SK-N-SH (cell line): Measurements from ENCODE around the gene B4GALT3. TPM values are rescaled to one million over a fixed set of nuclear protein-coding genes. Genes with fewer than 3 reads are reported as not detected.

Experiments used
- CTCF ChIA-PET: fragments of 300-600, 350-600 bp; formaldehyde crosslinking; extraction: SDS; loops from one replicate; lab custom pipeline; 2021; lab: Yijun Ruan, JAX
- POLR2A ChIA-PET: fragments of 350-600 bp; sonication (Branson Sonifier 250); formaldehyde crosslinking; extraction: SDS; loops from one replicate; lab custom pipeline; 2020; ENCODE audit warnings: antibody characterized with exemption, inconsistent platforms; lab: Yijun Ruan, JAX
- DNase-seq: peaks from one replicate; pipeline ENCODE4 v3.0.0; 2012
- H2AFZ ChIP-seq: fragments of 200-600 bp; sonication (generic); 2 replicates; pipeline ENCODE4 v1.8.1; 2016; ENCODE audit warnings: antibody characterized with exemption, mild to moderate bottlenecking, low read depth
- H3F3A ChIP-seq: fragments of 200-600 bp; sonication (generic); replicated peaks from 2 replicates; pipeline ENCODE3; 2016; ENCODE audit warnings: antibody characterized with exemption, mild to moderate bottlenecking; ENCODE audit not compliant: insufficient read depth
- H3K27ac ChIP-seq, 2 experiments: fragments of 200-500 bp in 1 of 2; fragments of 200-600 bp in 1 of 2; sonication (Bioruptor generic) in 1 of 2; sonication (generic), shearing (Covaris generic) in 1 of 2; 2 replicates each; pipeline versions ENCODE4 v1.5.1 to v1.6.1; 2014 to 2016; ENCODE audit warnings: low read depth in 2 of 2, inconsistent platforms in 1 of 2, low read length in 1 of 2, mild to moderate bottlenecking in 1 of 2, mixed read lengths in 1 of 2
- H3K27me3 ChIP-seq: fragments of 200-600 bp; sonication (generic), shearing (Covaris generic); 2 replicates; pipeline ENCODE4 v1.6.1; 2016; ENCODE audit warnings: mixed run types; ENCODE audit not compliant: insufficient read depth
- H3K36me3 ChIP-seq, 2 experiments: fragments of 200-500 bp in 1 of 2; fragments of 200-600 bp in 1 of 2; sonication (Bioruptor generic) in 1 of 2; sonication (generic) in 1 of 2; replicated peaks in 1 of 2; 2 replicates each; pipeline versions ENCODE3 to v1.5.1; 2014 to 2016; ENCODE audit warnings: low read length in 1 of 2, mild to moderate bottlenecking in 1 of 2; ENCODE audit not compliant: insufficient read depth in 2 of 2, control insufficient read depth in 1 of 2
- H3K4me1 ChIP-seq, 2 experiments: fragments of 200-500 bp in 1 of 2; fragments of 200-600 bp in 1 of 2; sonication (Bioruptor generic) in 1 of 2; sonication (generic), shearing (Covaris generic) in 1 of 2; 2 replicates each; pipeline versions ENCODE4 v1.5.1 to v1.6.1; 2014 to 2016; ENCODE audit warnings: low read depth in 1 of 2, low read length in 1 of 2, mixed run types in 1 of 2; ENCODE audit not compliant: insufficient read depth in 2 of 2, control insufficient read depth in 1 of 2
- H3K4me2 ChIP-seq: fragments of 200-600 bp; sonication (generic), shearing (Covaris generic); 2 replicates; pipeline ENCODE4 v1.6.1; 2017; ENCODE audit warnings: mixed run types
- H3K4me3 ChIP-seq, 2 experiments: fragments of 200-500 bp in 1 of 2; fragments of 200-600 bp in 1 of 2; sonication (Bioruptor generic) in 1 of 2; sonication (generic), shearing (Covaris generic) in 1 of 2; 2 replicates each; pipeline versions ENCODE4 v1.5.1 to v1.8.1; 2014 to 2016; ENCODE audit warnings: low read depth in 2 of 2, inconsistent platforms in 1 of 2, low read length in 1 of 2, mild to moderate bottlenecking in 1 of 2, mixed read lengths in 1 of 2, moderate library complexity in 1 of 2
- H3K79me2 ChIP-seq: fragments of 200-600 bp; sonication (generic); 2 replicates; pipeline ENCODE4 v1.8.1; 2017; ENCODE audit warnings: mild to moderate bottlenecking; ENCODE audit not compliant: insufficient read depth
- H3K9ac ChIP-seq: fragments of 200-600 bp; sonication (generic); 2 replicates; pipeline ENCODE4 v1.6.1; 2017; ENCODE audit warnings: mixed run types
- H3K9me2 ChIP-seq: fragments of 200-600 bp; sonication (generic); 2 replicates; pipeline ENCODE4 v1.6.1; 2017; ENCODE audit warnings: mixed run types
- H3K9me3 ChIP-seq: fragments of 200-600 bp; sonication (generic); 2 replicates; pipeline ENCODE4 v1.6.1; 2017; ENCODE audit warnings: mixed run types, mild to moderate bottlenecking, moderate library complexity
- H4K20me1 ChIP-seq: fragments of 200-600 bp; sonication (generic); 2 replicates; pipeline ENCODE4 v1.6.1; 2017; ENCODE audit warnings: mild to moderate bottlenecking, mixed run types; ENCODE audit not compliant: insufficient read depth
- CTCF ChIP-seq: fragments of 200-600 bp; sonication (generic); IDR thresholded peaks from 2 replicates; pipeline ENCODE4 v1.6.1; 2017; ENCODE audit warnings: antibody characterized with exemption, mild to moderate bottlenecking, moderate library complexity
- EP300 ChIP-seq, 2 experiments: IDR thresholded peaks; 2 replicates each; pipeline versions ENCODE4 v1.4.0 to v1.6.1; 2012; ENCODE audit warnings: borderline replicate concordance in 1 of 2, low read depth in 1 of 2, low read length in 1 of 2
- EZH2phosphoT487 ChIP-seq: fragments of 200-600 bp; sonication (generic); IDR thresholded peaks from 2 replicates; pipeline ENCODE4 v1.6.1; 2017; ENCODE audit warnings: low read depth, mixed run types, mild to moderate bottlenecking, antibody characterized with exemption, moderate library complexity, borderline replicate concordance
- GABPA ChIP-seq: IDR thresholded peaks from 2 replicates; pipeline ENCODE4 v1.4.0; 2012; ENCODE audit warnings: low read depth, mild to moderate bottlenecking
- MXI1 ChIP-seq: IDR thresholded peaks from 2 replicates; pipeline ENCODE4 v1.6.1; 2012; ENCODE audit warnings: mild to moderate bottlenecking, low read depth, low read length, improper control_type of control experiment
- PBX3 ChIP-seq: IDR thresholded peaks from 2 replicates; pipeline ENCODE4; 2012
- RFX5 ChIP-seq: IDR thresholded peaks from 2 replicates; pipeline ENCODE4 v1.6.1; 2012; ENCODE audit warnings: mild to moderate bottlenecking, improper control_type of control experiment, low read length
- RXRA ChIP-seq: IDR thresholded peaks from 2 replicates; pipeline ENCODE4 v1.4.0; 2012; ENCODE audit warnings: low read depth, mild to moderate bottlenecking, borderline replicate concordance
- TCF12 ChIP-seq: IDR thresholded peaks from 2 replicates; pipeline ENCODE4 v1.4.0; 2012
- WGBS: methylation state at CpG from one replicate; pipeline ENCODE4 v1.1.6; 2017; ENCODE audit warnings: low lambda C conversion rate; 5-methylcytosine and 5-hydroxymethylcytosine counted together
- polyA plus RNA-seq, 3 experiments: library from polyadenylated mRNA; depleted of rRNA; stranded (reverse); fragments of >200 nt; gene quantifications; 2 replicates each; pipeline ENCODE4 v1.2.3, GENCODE V29; 2012

Gene B4GALT3
- polyA plus RNA-seq, 1 of the 3 experiments (the other 2 are of a cell fraction): 56.5 TPM

- TF ChIP-seq RXRA (no peak), EP300 (IDR thresholded peaks at IDR 0.05; ENCODE audit: borderline replicate concordance in 1 of 2, low read depth in 1 of 2, low read length in 1 of 2) (no peak), TCF12 (no peak), GABPA (no peak), MXI1 (no peak), PBX3 (no peak)
- Histone ChIP-seq H3K27ac (no peak overlapping the region), H4K20me1 (no peaks in the 10 kb centered on the region), H3K27me3 (no peaks in the 10 kb centered on the region), H3K9ac (no peak overlapping the region), H3K36me3 (no peaks in the 10 kb centered on the region), H3K4me1 (peaks cover 8 to 17% of the 10 kb centered on the region in 2 experiments; a peak in 3 of 4 replicates), H3K79me2 (no peaks in the 10 kb centered on the region), H3K4me2 (no peak overlapping the region), H3F3A (peaks cover 14% of the 10 kb centered on the region), H3K9me2 (no peaks in the 10 kb centered on the region), H3K9me3 (no peaks in the 10 kb centered on the region), H3K4me3 (no peak overlapping the region), H2AFZ (no peak overlapping the region)
- POLR2A ChIA-PET: no interaction called here
- WGBS: 68% methylated on average over 5 of the region's 6 CpGs
- CTCF ChIA-PET: interaction anchor here (1.2 to 6.2 kb wide), 7 partner anchors 12 to 161 kb away, joined by 4 to 78 read pairs (median 7); partner anchors contain the start of gene NDUFS2
- no peak for DNase-seq
Measured at GRCh38 chr1:161222175-161223019, 45.1 kb upstream of the B4GALT3 start.

- ChIA-PET CTCF (interaction anchor here (0.7 to 6.0 kb wide), 11 partner anchors 6 to 843 kb away, joined by 3 to 40 read pairs (median 4); partner anchors contain the start of genes NDUFS2 and TOMM40L), POLR2A (interaction anchor here (1.7 kb wide), 1 partner anchor 18 kb away, joined by 6 read pairs; the partner anchor contains the start of gene NDUFS2)
- H3K79me2 ChIP-seq: no peaks in the 10 kb centered on the region
- 82% methylated on average over 5 of the region's 5 CpGs for WGBS
- H3K9me2 ChIP-seq: no peaks in the 10 kb centered on the region
- H3K27me3 ChIP-seq: no peaks in the 10 kb centered on the region
- peaks cover 0 to under 1% of the 10 kb centered on the region in 2 experiments; a peak in 1 of 4 replicates for H3K4me1 ChIP-seq
- H4K20me1 ChIP-seq: no peaks in the 10 kb centered on the region
- H2AFZ ChIP-seq: no peak overlapping the region
- no peak overlapping the region for H3K27ac ChIP-seq
- peaks cover 0 to 4% of the 10 kb centered on the region in 2 experiments for H3K36me3 ChIP-seq
- H3K4me2 ChIP-seq: no peak overlapping the region
- H3K4me3 ChIP-seq: no peak overlapping the region
- TF ChIP-seq CTCF (no peak), EZH2phosphoT487 (no peak), EP300 (IDR thresholded peaks at IDR 0.05; ENCODE audit: borderline replicate concordance in 1 of 2, low read depth in 1 of 2, low read length in 1 of 2) (no peak), RFX5 (no peak)
- DNase-seq: no peak
- H3F3A ChIP-seq: peaks cover 4% of the 10 kb centered on the region
- no peak overlapping the region for H3K9ac ChIP-seq
- no peaks in the 10 kb centered on the region for H3K9me3 ChIP-seq
Measured at GRCh38 chr1:161220002-161220401, 42.7 kb upstream of the B4GALT3 start.
